Ovary (tissue), 3 donors: ENCODE measurements around the gene BTK.

Source experiments
- EP300 ChIP-seq: sonication (generic); formaldehyde crosslinking; IDR thresholded peaks from one replicate; pipeline ENCODE4 v1.6.1; 2017; ENCODE audit warnings: antibody characterized with exemption
- TF ChIP-seq, protein P1 (sequence below), 3 donors: fragments of 450-650 bp in 2 of 3; fragments of 200-600 bp in 1 of 3; IDR thresholded peaks; one replicate each; pipeline versions ENCODE4 v1.5.1 to v1.8.0; 2016 to 2022; ENCODE audit warnings: antibody characterized with exemption in 3 of 3, mild to moderate bottlenecking in 1 of 3
- donor health status: DM: no; HTN: no; CAD: no.

DNA sequence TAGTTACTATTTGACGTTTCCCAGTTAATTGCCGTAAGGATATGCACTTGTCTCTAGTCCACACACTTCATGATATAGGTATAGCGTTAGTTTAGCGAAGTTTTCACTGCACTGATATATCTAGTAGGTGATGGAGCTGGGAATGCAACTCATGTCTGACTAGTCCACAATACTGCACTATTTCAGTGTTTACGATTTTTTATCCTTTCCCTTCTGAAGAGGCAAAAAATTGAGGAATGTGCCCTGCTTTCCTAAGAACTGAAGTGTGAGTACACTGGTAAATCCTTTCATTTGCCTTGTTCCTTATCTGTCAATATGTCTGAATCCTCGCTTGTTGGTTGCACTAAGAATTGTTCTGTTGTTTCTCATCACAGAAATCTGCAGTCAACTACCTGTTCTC is 5.8 kb upstream of the BTK start:
- TF ChIP-seq, protein P1, sequence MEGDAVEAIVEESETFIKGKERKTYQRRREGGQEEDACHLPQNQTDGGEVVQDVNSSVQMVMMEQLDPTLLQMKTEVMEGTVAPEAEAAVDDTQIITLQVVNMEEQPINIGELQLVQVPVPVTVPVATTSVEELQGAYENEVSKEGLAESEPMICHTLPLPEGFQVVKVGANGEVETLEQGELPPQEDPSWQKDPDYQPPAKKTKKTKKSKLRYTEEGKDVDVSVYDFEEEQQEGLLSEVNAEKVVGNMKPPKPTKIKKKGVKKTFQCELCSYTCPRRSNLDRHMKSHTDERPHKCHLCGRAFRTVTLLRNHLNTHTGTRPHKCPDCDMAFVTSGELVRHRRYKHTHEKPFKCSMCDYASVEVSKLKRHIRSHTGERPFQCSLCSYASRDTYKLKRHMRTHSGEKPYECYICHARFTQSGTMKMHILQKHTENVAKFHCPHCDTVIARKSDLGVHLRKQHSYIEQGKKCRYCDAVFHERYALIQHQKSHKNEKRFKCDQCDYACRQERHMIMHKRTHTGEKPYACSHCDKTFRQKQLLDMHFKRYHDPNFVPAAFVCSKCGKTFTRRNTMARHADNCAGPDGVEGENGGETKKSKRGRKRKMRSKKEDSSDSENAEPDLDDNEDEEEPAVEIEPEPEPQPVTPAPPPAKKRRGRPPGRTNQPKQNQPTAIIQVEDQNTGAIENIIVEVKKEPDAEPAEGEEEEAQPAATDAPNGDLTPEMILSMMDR (IDR thresholded peaks at IDR 0.05): no peak
- TF ChIP-seq EP300: no peak
